Measurements from ENCODE around the gene GLUL.

The GLUL gene

GRCh38 chr1:182391362-182392049, at the start of gene GLUL:
TSS of gene GLUL (minus strand) at chr1:182391790. CDS start at chr1:182388737, 3,053 bp downstream.
- peak within 1 kb of the TSS; percentile 97 for H3K4me3 ChIP-seq (ENCODE audit: control insufficient read depth, low read depth, low read length)
- peak; percentile 84 for DNase-seq (ENCODE audit: low read depth)
- no peak for TF ChIP-seq CTCF (conservative IDR thresholded peaks at IDR 0.05; ENCODE audit: control insufficient read depth, insufficient read depth, low read depth, low read length)

- DNase-seq (ENCODE audit: low read depth), result no peak
- no peak for TF ChIP-seq CTCF (conservative IDR thresholded peaks at IDR 0.05; ENCODE audit: control insufficient read depth, insufficient read depth, low read depth, low read length)
- no peak overlapping the region for H3K4me3 ChIP-seq (ENCODE audit: control insufficient read depth, low read depth, low read length)
These were observed 46.7 kb upstream of the GLUL start for GRCh38 chr1:182438326-182438725.

GRCh38 chr1:182433580-182433979, 42.0 kb upstream of the GLUL start:
- TF ChIP-seq CTCF (conservative IDR thresholded peaks at IDR 0.05; ENCODE audit: control insufficient read depth, insufficient read depth, low read depth, low read length), result no peak
- no peak overlapping the region for H3K4me3 ChIP-seq (ENCODE audit: control insufficient read depth, low read depth, low read length)
- no peak for DNase-seq (ENCODE audit: low read depth)

- TF ChIP-seq CTCF (conservative IDR thresholded peaks at IDR 0.05; ENCODE audit: control insufficient read depth, insufficient read depth, low read depth, low read length), result no peak
- H3K4me3 ChIP-seq (ENCODE audit: control insufficient read depth, low read depth, low read length), result no peak overlapping the region
- DNase-seq (ENCODE audit: low read depth), result no peak
These were observed 39.7 kb upstream of the GLUL start for GRCh38 chr1:182431278-182431677.

- TF ChIP-seq CTCF (conservative IDR thresholded peaks at IDR 0.05; ENCODE audit: control insufficient read depth, insufficient read depth, low read depth, low read length), result no peak
- DNase-seq (ENCODE audit: low read depth), result no peak
- no peak overlapping the region for H3K4me3 ChIP-seq (ENCODE audit: control insufficient read depth, low read depth, low read length)
These were observed 38.9 kb upstream of the GLUL start for GRCh38 chr1:182430263-182431068.

- DNase-seq (ENCODE audit: low read depth), result no peak
- TF ChIP-seq CTCF (conservative IDR thresholded peaks at IDR 0.05; ENCODE audit: control insufficient read depth, insufficient read depth, low read depth, low read length), result no peak
- no peak overlapping the region for H3K4me3 ChIP-seq (ENCODE audit: control insufficient read depth, low read depth, low read length)
These were observed 36.5 kb upstream of the GLUL start for GRCh38 chr1:182428043-182428442.
